ENCODE data around the gene PTTG2.
"Not testable (repeated sequence)": the region's sequence is repeated elsewhere in the genome, so short reads cannot be mapped to it uniquely, and the experiment has no call there.

The PTTG2 gene

GRCh38 chr4:37960098-37960497, at the start of gene PTTG2:
Gene PTTG2, plus strand, starts transcription at chr4:37960398. Its CDS starts 37 bp downstream, at chr4:37960435.
- no peak for DNase-seq (ENCODE audit: low read depth in 2 of 3, low spot score in 2 of 3)

GRCh38 chr4:37914539-37914938, 45.7 kb upstream of the PTTG2 start:
- DNase-seq (ENCODE audit: low read depth in 2 of 3, low spot score in 2 of 3), result no peak

- no peak for DNase-seq (ENCODE audit: low read depth in 2 of 3, low spot score in 2 of 3)
These were observed 42.8 kb upstream of the PTTG2 start for GRCh38 chr4:37917388-37917787.

- DNase-seq (ENCODE audit: low read depth in 2 of 3, low spot score in 2 of 3), result no peak
These were observed 41.5 kb upstream of the PTTG2 start for GRCh38 chr4:37918653-37919052.

- DNase-seq (ENCODE audit: low read depth in 2 of 3, low spot score in 2 of 3), result no peak
These were observed 37.9 kb upstream of the PTTG2 start for GRCh38 chr4:37922328-37922727.

- not testable (repeated sequence) for DNase-seq (ENCODE audit: low read depth in 2 of 3, low spot score in 2 of 3)
These were observed 37.1 kb upstream of the PTTG2 start for GRCh38 chr4:37923089-37923488.

GRCh38 chr4:37924946-37925345, 35.3 kb upstream of the PTTG2 start:
- DNase-seq (ENCODE audit: low read depth in 2 of 3, low spot score in 2 of 3), result no peak

GRCh38 chr4:37927434-37927833, 32.8 kb upstream of the PTTG2 start:
- DNase-seq (ENCODE audit: low read depth in 2 of 3, low spot score in 2 of 3), result no peak

- no peak for DNase-seq (ENCODE audit: low read depth in 2 of 3, low spot score in 2 of 3)
These were observed 31.5 kb upstream of the PTTG2 start for GRCh38 chr4:37928426-37929416.

- DNase-seq (ENCODE audit: low read depth in 2 of 3, low spot score in 2 of 3), result no peak
These were observed 26.1 kb upstream of the PTTG2 start for GRCh38 chr4:37934096-37934495.

GRCh38 chr4:37934609-37935008, 25.6 kb upstream of the PTTG2 start:
- DNase-seq (ENCODE audit: low read depth in 2 of 3, low spot score in 2 of 3), result no peak

- DNase-seq (ENCODE audit: low read depth in 2 of 3, low spot score in 2 of 3), result no peak
These were observed 25.2 kb upstream of the PTTG2 start for GRCh38 chr4:37935026-37935425.

- no peak for DNase-seq (ENCODE audit: low read depth in 2 of 3, low spot score in 2 of 3)
These were observed 23.2 kb upstream of the PTTG2 start for GRCh38 chr4:37936889-37937498.

- no peak for DNase-seq (ENCODE audit: low read depth in 2 of 3, low spot score in 2 of 3)
These were observed 22.0 kb upstream of the PTTG2 start for GRCh38 chr4:37938208-37938607.

- no peak for DNase-seq (ENCODE audit: low read depth in 2 of 3, low spot score in 2 of 3)
These were observed 13.6 kb upstream of the PTTG2 start for GRCh38 chr4:37946503-37947179.

GRCh38 chr4:37948542-37948941, 11.7 kb upstream of the PTTG2 start:
- DNase-seq (ENCODE audit: low read depth in 2 of 3, low spot score in 2 of 3), result no peak

GRCh38 chr4:37949636-37950426, 10.4 kb upstream of the PTTG2 start:
- DNase-seq (ENCODE audit: low read depth in 2 of 3, low spot score in 2 of 3), result no peak

GRCh38 chr4:37951461-37952352, 8.5 kb upstream of the PTTG2 start:
- DNase-seq (ENCODE audit: low read depth in 2 of 3, low spot score in 2 of 3), result no peak

- no peak for DNase-seq (ENCODE audit: low read depth in 2 of 3, low spot score in 2 of 3)
These were observed 7.0 kb upstream of the PTTG2 start for GRCh38 chr4:37953156-37953555.
